ENCODE results near the gene IRX5.

IRX5 gene

DNA sequence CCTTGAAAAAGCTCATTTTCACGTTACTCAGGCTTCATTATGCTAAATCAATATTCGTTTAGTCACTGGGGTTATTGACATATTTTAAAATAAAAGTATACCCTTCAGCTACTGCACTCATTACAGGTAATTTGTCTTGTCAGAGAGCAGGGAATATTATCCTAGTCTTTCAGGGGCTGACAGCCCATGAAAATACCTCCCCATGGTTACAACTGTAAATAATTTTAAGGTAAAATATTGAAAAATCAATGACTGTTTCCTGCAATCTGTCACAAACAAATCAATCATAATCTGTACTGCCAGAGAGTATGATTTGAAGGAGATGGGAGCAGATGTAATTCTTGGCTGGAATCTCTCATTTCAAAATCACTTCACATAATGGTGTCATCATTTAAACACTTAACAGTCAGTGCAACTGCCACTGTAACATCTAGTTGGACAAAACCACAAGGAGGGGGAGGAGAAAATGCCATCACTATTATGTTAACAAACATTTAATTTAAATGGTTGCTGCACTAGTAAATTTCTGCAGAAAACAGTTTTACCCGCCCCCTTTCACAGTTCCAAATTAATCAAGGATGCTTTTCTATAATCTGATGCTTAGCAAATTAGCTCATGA, 9.3 kb upstream of the IRX5 start:
- no peak overlapping the region for H3K27ac ChIP-seq
- POLR2A ChIA-PET (ENCODE audit: low non-redundant PET) = no interaction called here
- CTCF ChIA-PET = interaction anchor here (0.5 kb wide), 1 partner anchor 16 kb away, joined by 3 read pairs; no protein-coding TSS in a partner anchor
- TF ChIP-seq, protein P1, sequence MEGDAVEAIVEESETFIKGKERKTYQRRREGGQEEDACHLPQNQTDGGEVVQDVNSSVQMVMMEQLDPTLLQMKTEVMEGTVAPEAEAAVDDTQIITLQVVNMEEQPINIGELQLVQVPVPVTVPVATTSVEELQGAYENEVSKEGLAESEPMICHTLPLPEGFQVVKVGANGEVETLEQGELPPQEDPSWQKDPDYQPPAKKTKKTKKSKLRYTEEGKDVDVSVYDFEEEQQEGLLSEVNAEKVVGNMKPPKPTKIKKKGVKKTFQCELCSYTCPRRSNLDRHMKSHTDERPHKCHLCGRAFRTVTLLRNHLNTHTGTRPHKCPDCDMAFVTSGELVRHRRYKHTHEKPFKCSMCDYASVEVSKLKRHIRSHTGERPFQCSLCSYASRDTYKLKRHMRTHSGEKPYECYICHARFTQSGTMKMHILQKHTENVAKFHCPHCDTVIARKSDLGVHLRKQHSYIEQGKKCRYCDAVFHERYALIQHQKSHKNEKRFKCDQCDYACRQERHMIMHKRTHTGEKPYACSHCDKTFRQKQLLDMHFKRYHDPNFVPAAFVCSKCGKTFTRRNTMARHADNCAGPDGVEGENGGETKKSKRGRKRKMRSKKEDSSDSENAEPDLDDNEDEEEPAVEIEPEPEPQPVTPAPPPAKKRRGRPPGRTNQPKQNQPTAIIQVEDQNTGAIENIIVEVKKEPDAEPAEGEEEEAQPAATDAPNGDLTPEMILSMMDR (conservative IDR thresholded peaks at IDR 0.05; ENCODE audit: low read depth) = no peak
- DNase-seq (ENCODE audit: low spot score) = no peak

DNA sequence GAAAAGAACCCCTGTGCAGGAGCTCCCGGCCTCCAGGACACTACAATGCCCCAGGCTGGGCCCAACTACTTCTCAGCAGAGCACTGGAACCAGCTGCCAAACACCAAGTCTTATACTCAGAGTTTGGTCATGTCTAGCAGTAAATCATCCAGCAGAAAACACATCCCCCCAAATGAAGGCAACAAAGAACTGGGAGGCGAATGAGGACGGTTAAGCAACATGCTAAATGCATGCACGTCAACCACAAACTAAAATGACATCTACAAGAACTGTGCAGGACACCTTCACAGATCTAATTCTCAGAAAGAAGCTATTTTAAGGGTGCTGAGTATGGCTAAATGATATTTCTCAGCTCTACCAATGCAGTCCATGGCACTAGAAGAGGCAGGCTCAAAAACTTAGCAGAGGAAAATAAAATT, 7.6 kb upstream of the IRX5 start:
- DNase-seq (ENCODE audit: low spot score) = no peak
- TF ChIP-seq, protein P1 (conservative IDR thresholded peaks at IDR 0.05; ENCODE audit: low read depth) = no peak
- CTCF ChIA-PET = interaction anchor here (0.6 kb wide), 1 partner anchor 377 kb away, joined by 4 read pairs; no protein-coding TSS in a partner anchor
- POLR2A ChIA-PET (ENCODE audit: low non-redundant PET) = interaction anchor here (0.7 kb wide), 1 partner anchor 100 kb away, joined by 3 read pairs; no protein-coding TSS in a partner anchor
- no peak overlapping the region for H3K27ac ChIP-seq

GRCh38 chr16:54923988-54924387, 6.7 kb upstream of the IRX5 start:
- CTCF ChIA-PET = interaction anchor here (0.6 kb wide), 1 partner anchor 404 kb away, joined by 3 read pairs; no protein-coding TSS in a partner anchor
- TF ChIP-seq, protein P1 (conservative IDR thresholded peaks at IDR 0.05; ENCODE audit: low read depth) = no peak
- POLR2A ChIA-PET (ENCODE audit: low non-redundant PET) = no interaction called here

GRCh38 chr16:54926166-54926838, 4.4 kb upstream of the IRX5 start:
- ChIA-PET CTCF (interaction anchor here (0.8 kb wide), 1 partner anchor 178 kb away, joined by 3 read pairs; no protein-coding TSS in a partner anchor), POLR2A (ENCODE audit: low non-redundant PET) (no interaction called here)
- no peak for DNase-seq (ENCODE audit: low spot score)
- TF ChIP-seq, protein P1 (conservative IDR thresholded peaks at IDR 0.05; ENCODE audit: low read depth) = no peak
- no peak overlapping the region for H3K27ac ChIP-seq

More at GRCh38 chr16:54923988-54924387, 6.7 kb upstream of the IRX5 start:
- no peak for DNase-seq (ENCODE audit: low spot score)
- no peak overlapping the region for H3K27ac ChIP-seq

- DNase-seq (ENCODE audit: low spot score) = no peak
- TF ChIP-seq, protein P1 (conservative IDR thresholded peaks at IDR 0.05; ENCODE audit: low read depth) = no peak
- CTCF ChIA-PET = interaction anchor here (0.5 to 0.9 kb wide), 3 partner anchors 10 to 1017 kb away, joined by 3 read pairs; no protein-coding TSS in a partner anchor
- H3K27ac ChIP-seq = no peak overlapping the region
- POLR2A ChIA-PET (ENCODE audit: low non-redundant PET) = no interaction called here
These were observed 3.3 kb upstream of the IRX5 start for GRCh38 chr16:54927125-54928015.

GRCh38 chr16:54928016-54928356, 2.7 kb upstream of the IRX5 start:
- POLR2A ChIA-PET (ENCODE audit: low non-redundant PET) = no interaction called here
- CTCF ChIA-PET = interaction anchor here (0.5 kb wide), 1 partner anchor 1018 kb away, joined by 3 read pairs; no protein-coding TSS in a partner anchor
- TF ChIP-seq, protein P1 (conservative IDR thresholded peaks at IDR 0.05; ENCODE audit: low read depth) = no peak
- H3K27ac ChIP-seq = no peak overlapping the region
- no peak for DNase-seq (ENCODE audit: low spot score)

Data from RWPE1 (cell line).